Keratinocyte (primary cell): ENCODE measurements around the gene MVP. TPM values are rescaled to one million over a fixed set of nuclear protein-coding genes. Genes with fewer than 3 reads are reported as not detected.

Source experiments
- DNase-seq: peaks from one replicate; pipeline ENCODE4 v3.0.0-alpha.2; 2011; ENCODE audit warnings: low read depth, missing footprints, low spot score
- FAIRE-seq: peaks from 2 replicates; lab custom pipeline; 2011; peaks lifted over from hg19 to GRCh38; lab: Jason Lieb, UNC
- H2AFZ ChIP-seq: 2 replicates; pipeline ENCODE4 v1.6.0; 2012; ENCODE audit warnings: low read length, control low read depth, inconsistent platforms; ENCODE audit not compliant: control insufficient read depth
- H3K27ac ChIP-seq: 2 replicates; pipeline ENCODE4 v1.5.1; 2011; ENCODE audit warnings: low read length; ENCODE audit not compliant: control insufficient read depth, insufficient read depth
- H3K27me3 ChIP-seq: 3 replicates; pipeline ENCODE4 v1.6.0; 2011; ENCODE audit warnings: low read length; ENCODE audit not compliant: control insufficient read depth, insufficient read depth; ENCODE audit errors: extremely low read depth
- H3K36me3 ChIP-seq, 2 experiments: 2 replicates in 1 of 2; 3 replicates in 1 of 2; pipeline ENCODE4 v1.5.1; 2011; ENCODE audit warnings: low read length in 2 of 2, mild to moderate bottlenecking in 1 of 2; ENCODE audit not compliant: control insufficient read depth in 2 of 2, insufficient read depth in 2 of 2; ENCODE audit errors: extremely low read depth in 1 of 2
- H3K4me1 ChIP-seq: 3 replicates; pipeline ENCODE4 v1.5.1; 2011; ENCODE audit warnings: low read length; ENCODE audit not compliant: control insufficient read depth, insufficient read depth; ENCODE audit errors: extremely low read depth
- H3K4me2 ChIP-seq: 3 replicates; pipeline ENCODE4 v1.6.0; 2011; ENCODE audit warnings: low read depth, low read length; ENCODE audit not compliant: control insufficient read depth, insufficient read depth; ENCODE audit errors: extremely low read depth
- H3K4me3 ChIP-seq, 3 experiments: fragments of 200-600 bp in 1 of 3; sonication (generic) in 1 of 3; 2 replicates in 2 of 3; 3 replicates in 1 of 3; pipeline ENCODE4 v1.5.1; 2011 to 2016; ENCODE audit warnings: low read length in 3 of 3, mild to moderate bottlenecking in 3 of 3, control low read depth in 2 of 3, inconsistent platforms in 1 of 3, low read depth in 1 of 3, mixed read lengths in 1 of 3, mixed run types in 1 of 3, moderate library complexity in 1 of 3; ENCODE audit not compliant: control insufficient read depth in 2 of 3, insufficient read depth in 2 of 3; ENCODE audit errors: extremely low read depth in 1 of 3
- H3K79me2 ChIP-seq: 2 replicates; pipeline ENCODE4 v1.6.0; 2012; ENCODE audit warnings: low read length; ENCODE audit not compliant: control insufficient read depth, insufficient read depth
- H3K9ac ChIP-seq: 3 replicates; pipeline ENCODE4 v1.6.0; 2011; ENCODE audit warnings: low read length; ENCODE audit not compliant: control insufficient read depth, insufficient read depth; ENCODE audit errors: extremely low read depth
- H3K9me1 ChIP-seq: 3 replicates; pipeline ENCODE4 v1.6.0; 2011; ENCODE audit warnings: low read length; ENCODE audit not compliant: control insufficient read depth, insufficient read depth; ENCODE audit errors: extremely low read depth
- H3K9me3 ChIP-seq: 2 replicates; pipeline ENCODE4 v1.5.1; 2012; ENCODE audit warnings: low read depth, low read length; ENCODE audit not compliant: control insufficient read depth
- H4K20me1 ChIP-seq: 3 replicates; pipeline ENCODE4 v1.6.0; 2011; ENCODE audit warnings: low read length; ENCODE audit not compliant: control insufficient read depth, insufficient read depth; ENCODE audit errors: extremely low read depth
- CTCF ChIP-seq, 3 experiments: IDR thresholded peaks in 1 of 3; conservative IDR thresholded peaks in 1 of 3; optimal IDR thresholded peaks in 1 of 3; 2 replicates in 2 of 3; 3 replicates in 1 of 3; pipeline versions ENCODE3 to v1.5.1; 2011; ENCODE audit warnings: low read length in 3 of 3, mild to moderate bottlenecking in 3 of 3, moderate library complexity in 2 of 3, control low read depth in 1 of 3, inconsistent platforms in 1 of 3; ENCODE audit not compliant: insufficient read depth in 2 of 3; ENCODE audit errors: extremely low read depth in 1 of 3
- EZH2 ChIP-seq: IDR thresholded peaks from one replicate; pipeline ENCODE4 v1.6.1; 2012; ENCODE audit warnings: inconsistent platforms, mild to moderate bottlenecking, low read length, moderate library complexity
- dilution Hi-C: fragments of 300-500 bp; cut with MboI; formaldehyde crosslinking; loops from one replicate; pipeline ENCODE4 v1.7.0; 2020; ENCODE audit warnings: low sequenced_read_pairs; ENCODE audit not compliant: extremely low pct_ligation_motif_present
- polyA plus RNA-seq, 5 experiments: library from polyadenylated mRNA; depleted of rRNA in 3 of 5; stranded (reverse) in 3 of 5; stranded (forward) in 1 of 5; unstranded in 1 of 5; fragments of >200 nt; gene quantifications; 1 replicate in 1 of 5; 2 replicates in 3 of 5; 3 replicates in 1 of 5; pipeline versions ENCODE4 v1.2.1 to v1.2.3, GENCODE V29; 2011 to 2012; ENCODE audit warnings: missing spikeins in 2 of 5, low read depth in 1 of 5, low replicate concordance in 1 of 5

The MVP gene
- polyA plus RNA-seq, 1 donor (not counting 4 experiments of a cell fraction or from before 2014, with no cell fraction given), result 148 TPM

GRCh38 chr16:29808219-29808900 lies 11.9 kb upstream of the MVP start:
- Histone ChIP-seq H3K4me1 (peaks cover 36% of the 10 kb centered on the region), H2AFZ (no peak overlapping the region)
- TF ChIP-seq EZH2 (no peak), CTCF (optimal IDR thresholded peaks at IDR 0.05 in 1 of 3, IDR thresholded peaks at IDR 0.05 in 1 of 3, conservative IDR thresholded peaks at IDR 0.05 in 1 of 3; ENCODE audit: extremely low read depth in 1 of 3, insufficient read depth in 2 of 3, low read length in 3 of 3) (no peak)

DNA sequence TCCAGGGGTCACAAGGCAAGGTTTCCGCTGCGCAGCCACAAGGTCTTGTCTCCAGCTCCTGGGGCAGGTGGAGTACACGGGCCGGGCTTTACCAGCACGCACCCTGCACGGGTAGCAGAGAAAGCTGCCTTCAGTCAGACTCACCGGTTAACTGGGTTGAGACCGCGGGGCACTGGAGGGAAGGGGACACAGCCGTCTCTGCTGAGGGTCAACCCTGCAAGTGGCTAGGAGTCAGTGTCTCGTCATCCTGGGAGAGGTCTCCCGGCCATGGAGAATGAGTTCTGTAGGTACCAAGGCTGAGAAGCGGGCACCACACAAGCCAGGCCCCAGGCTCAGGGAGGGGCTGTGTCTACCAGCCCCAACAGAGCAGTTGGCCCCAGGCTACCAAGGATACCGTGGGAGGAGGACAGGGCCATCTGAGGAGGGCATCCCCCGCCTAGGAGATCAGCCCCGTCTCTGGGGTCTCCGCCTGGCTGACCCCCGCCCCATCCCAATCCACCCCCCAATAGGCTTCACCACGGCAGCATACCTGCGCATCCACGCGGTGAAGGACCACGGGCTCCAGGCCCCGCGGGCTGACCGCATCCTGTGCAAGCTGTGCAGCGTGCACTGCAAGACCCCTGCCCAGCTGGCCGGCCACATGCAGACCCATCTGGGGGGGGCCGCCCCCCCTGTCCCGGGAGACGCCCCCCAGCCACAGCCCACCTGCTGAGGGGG lies 11.1 kb upstream of the MVP start:
- no peak overlapping the region for H3K9ac ChIP-seq
- DNase-seq (no peak), FAIRE-seq (no peak)
- H3K4me2 ChIP-seq, result peak overlapping the region; percentile 94
- TF ChIP-seq EZH2 (no peak), CTCF (optimal IDR thresholded peaks at IDR 0.05 in 1 of 3, IDR thresholded peaks at IDR 0.05 in 1 of 3, conservative IDR thresholded peaks at IDR 0.05 in 1 of 3; ENCODE audit: extremely low read depth in 1 of 3, insufficient read depth in 2 of 3, low read length in 3 of 3) (no peak)
- peaks cover 5 to 9% of the 10 kb centered on the region in 2 experiments for H3K36me3 ChIP-seq
- no peaks in the 10 kb centered on the region for H4K20me1 ChIP-seq
- H2AFZ ChIP-seq, result no peak overlapping the region
- dilution Hi-C loops, result no loop called here
- H3K27me3 ChIP-seq, result peaks cover 15% of the 10 kb centered on the region
- peaks cover 22% of the 10 kb centered on the region for H3K79me2 ChIP-seq
- H3K4me3 ChIP-seq, result no peak overlapping the region
- peaks cover 36% of the 10 kb centered on the region for H3K4me1 ChIP-seq
- no peak overlapping the region for H3K27ac ChIP-seq
- H3K9me3 ChIP-seq, result no peaks in the 10 kb centered on the region
- peaks cover 2% of the 10 kb centered on the region for H3K9me1 ChIP-seq

More at GRCh38 chr16:29808219-29808900, 11.9 kb upstream of the MVP start:
- H3K9me3 ChIP-seq, result no peaks in the 10 kb centered on the region
- DNase-seq (no peak), FAIRE-seq (no peak)
- H3K4me2 ChIP-seq, result peak overlapping the region; percentile 94
- peak overlapping the region; percentile 61 for H3K27ac ChIP-seq
- peak overlapping the region; percentile 78 for H3K9ac ChIP-seq
- dilution Hi-C loops, result no loop called here
- H3K9me1 ChIP-seq, result peaks cover 2% of the 10 kb centered on the region
- H3K79me2 ChIP-seq, result peaks cover 22% of the 10 kb centered on the region
- no peaks in the 10 kb centered on the region for H4K20me1 ChIP-seq
- H3K27me3 ChIP-seq, result peaks cover 15% of the 10 kb centered on the region
- H3K4me3 ChIP-seq, result peak overlapping the region; percentile 47 to 83 (median 77)
- peaks cover 5 to 9% of the 10 kb centered on the region in 2 experiments for H3K36me3 ChIP-seq
